Activated CD4-positive, alpha-beta T cell treated with anti-CD3 and anti-CD28 coated beads, Interleukin-2, amount 10 ng/mL, durations not matched to agents 24 days and 14 days (primary cell): Measurements from ENCODE around the gene HOXD1. TPM values are rescaled to one million over a fixed set of nuclear protein-coding genes. Genes with fewer than 3 reads are reported as not detected.

Experiments used
- DNase-seq: peaks from one replicate; pipeline ENCODE4 v3.0.0; 2022
- H3K27ac Mint-ChIP-seq: one replicate; pipeline ENCODE4 v1.8.0; 2022; ENCODE audit warnings: mild to moderate bottlenecking, mixed read lengths
- H3K27me3 Mint-ChIP-seq: one replicate; pipeline ENCODE4 v1.8.0; 2022; ENCODE audit warnings: mixed read lengths
- H3K36me3 Mint-ChIP-seq: one replicate; pipeline ENCODE4 v1.8.0; 2022; ENCODE audit warnings: low read depth, mild to moderate bottlenecking, mixed read lengths
- H3K4me1 Mint-ChIP-seq: one replicate; pipeline ENCODE4 v1.8.0; 2021; ENCODE audit warnings: mixed read lengths
- H3K4me3 Mint-ChIP-seq: one replicate; pipeline ENCODE4 v1.8.0; 2022; ENCODE audit warnings: mild to moderate bottlenecking, moderate library complexity, mixed read lengths
- H3K9me3 Mint-ChIP-seq: one replicate; pipeline ENCODE4 v1.8.0; 2021; ENCODE audit warnings: mixed read lengths
- intact Hi-C: fragments of 100-400 bp; cut with micrococcal nuclease; formaldehyde crosslinking; loops from one replicate; pipeline ENCODE4 v1.15.1; 2023
- total RNA-seq: library from RNA; stranded (reverse); gene quantifications from 2 replicates; pipeline ENCODE4 v1.2.3, GENCODE V29; 2022

The HOXD1 gene
- total RNA-seq, 1 donor from 2014 or later: not detected

- Mint-ChIP-seq H3K27me3 (peaks cover 81% of the 10 kb centered on the region), H3K4me1 (peaks cover 4% of the 10 kb centered on the region), H3K4me3 (no peak overlapping the region), H3K9me3 (no peaks in the 10 kb centered on the region), H3K36me3 (no peaks in the 10 kb centered on the region), H3K27ac (no peak overlapping the region)
- intact Hi-C loops: loop anchor here (2.0 to 5.0 kb wide), 2 partner anchors 14 to 43 kb away; partner anchors contain the start of gene HOXD1
- peak; percentile 60 for DNase-seq
These were observed 13.4 kb upstream of the HOXD1 start for GRCh38 chr2:176174824-176175708.

DNA sequence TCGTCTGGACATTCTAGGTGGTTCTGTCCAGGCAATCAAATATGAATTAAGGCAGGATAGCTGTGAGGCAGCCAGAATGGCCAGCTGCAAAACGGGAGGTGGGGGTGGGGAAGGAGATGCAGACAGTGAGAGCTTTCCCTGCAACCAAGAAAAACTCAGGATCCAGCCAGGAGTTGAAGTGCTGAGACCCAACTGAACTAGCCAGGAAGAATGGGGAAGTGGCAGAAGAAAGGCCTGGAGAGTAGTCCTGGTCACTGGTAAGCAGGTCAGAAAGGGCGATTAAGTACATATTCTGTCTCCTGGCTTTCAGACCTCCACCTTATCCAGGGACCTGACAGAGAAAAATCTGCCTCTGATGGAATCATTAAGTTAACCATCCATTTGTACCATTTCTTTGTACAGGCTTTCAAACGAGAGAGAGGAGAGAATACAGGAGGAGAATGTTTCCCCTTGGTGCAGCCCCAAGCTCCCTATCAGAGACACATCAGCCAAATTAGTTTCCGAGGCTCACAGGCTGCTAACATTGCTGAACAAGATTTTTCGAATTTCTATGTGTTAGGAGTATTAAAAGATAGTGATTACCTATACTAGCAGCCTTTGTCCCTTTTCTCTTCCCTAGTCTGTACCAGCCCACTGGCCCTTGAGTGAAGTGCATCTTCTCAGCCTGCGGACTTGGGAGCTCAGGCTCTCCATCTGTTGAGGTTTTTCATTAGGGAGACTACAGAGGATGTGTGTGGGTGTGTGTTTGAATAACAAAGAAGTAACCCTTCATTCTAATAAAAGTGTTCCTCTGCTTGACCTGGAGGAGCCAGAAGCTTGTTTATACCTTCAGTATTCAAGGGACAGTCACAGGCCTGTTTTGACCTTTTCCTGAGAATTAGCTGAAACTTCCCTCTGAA, 12.5 kb upstream of the HOXD1 start:
- Mint-ChIP-seq H3K27me3 (peaks cover 85% of the 10 kb centered on the region), H3K36me3 (no peaks in the 10 kb centered on the region), H3K27ac (no peak overlapping the region), H3K4me1 (peaks cover 4% of the 10 kb centered on the region), H3K9me3 (no peaks in the 10 kb centered on the region), H3K4me3 (no peak overlapping the region)
- intact Hi-C loops: loop anchor here (2.0 to 5.0 kb wide), 2 partner anchors 13 to 44 kb away; partner anchors contain the start of gene HOXD1
- no peak for DNase-seq

DNA sequence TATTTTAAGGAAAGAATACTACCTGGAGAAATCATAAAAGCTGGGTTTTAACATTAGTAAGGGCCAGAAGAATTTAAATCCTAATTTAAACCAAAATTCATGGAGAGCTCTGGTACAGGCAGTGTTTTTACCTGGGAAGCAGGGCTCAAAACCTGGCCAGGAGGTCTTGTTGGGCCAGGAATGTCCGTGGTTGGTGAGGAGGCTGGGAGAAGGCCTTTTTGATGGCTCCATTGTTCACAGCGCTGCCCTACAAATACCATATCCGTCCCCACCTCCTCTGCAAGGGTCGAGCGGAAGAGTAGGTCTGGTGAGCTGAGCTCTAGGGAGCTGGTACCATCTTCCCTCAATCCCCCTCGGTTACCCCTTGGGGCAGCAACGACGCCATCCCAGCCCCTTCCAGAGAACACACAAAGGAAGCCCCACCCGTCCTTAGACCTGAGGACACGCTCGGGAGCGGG, 10.9 kb upstream of the HOXD1 start:
- DNase-seq: no peak
- H3K4me3 Mint-ChIP-seq: no peak overlapping the region
- intact Hi-C loops: loop anchor here (5.0 kb wide), 1 partner anchor 45 kb away; no protein-coding TSS in a partner anchor
- peaks cover 84% of the 10 kb centered on the region for H3K27me3 Mint-ChIP-seq
- H3K27ac Mint-ChIP-seq: no peak overlapping the region
- peaks cover 4% of the 10 kb centered on the region for H3K4me1 Mint-ChIP-seq
- no peaks in the 10 kb centered on the region for H3K9me3 Mint-ChIP-seq
- H3K36me3 Mint-ChIP-seq: no peaks in the 10 kb centered on the region

DNA sequence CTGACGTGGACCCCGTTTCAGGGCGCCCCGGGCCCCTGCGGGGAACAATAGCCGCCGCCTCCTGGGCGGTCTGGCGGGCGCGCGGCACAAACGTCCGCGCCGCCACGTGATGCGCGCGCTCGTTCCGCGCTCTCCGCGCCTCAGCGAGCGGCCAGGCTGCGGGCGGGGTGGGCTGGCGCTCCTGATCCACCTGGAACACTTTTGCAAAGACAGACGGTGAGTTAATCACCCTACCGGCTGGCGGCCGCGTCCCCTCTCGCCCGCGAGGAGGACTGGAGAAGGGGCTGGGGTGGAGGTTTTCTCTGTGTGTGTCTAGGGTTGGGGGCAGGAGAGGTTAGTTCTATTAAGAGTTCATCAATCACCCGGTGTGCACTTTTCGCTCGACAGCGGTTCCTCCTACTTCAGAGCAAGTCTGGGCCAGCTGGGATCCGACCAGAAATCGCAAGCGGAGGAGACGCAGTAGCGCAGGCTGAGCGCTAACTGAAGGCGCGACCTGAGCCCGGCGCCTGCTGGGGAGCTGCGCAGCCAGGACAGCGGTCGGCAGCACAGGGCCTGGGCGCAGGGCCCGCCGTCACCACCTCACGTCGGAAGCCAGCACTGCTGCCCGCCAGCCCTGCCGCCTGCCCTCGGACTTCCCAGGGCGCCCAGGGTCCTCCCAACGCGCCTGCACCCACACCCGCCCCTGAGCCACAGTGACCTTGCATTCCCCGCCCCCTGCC, 10.3 kb upstream of the HOXD1 start:
- H3K4me3 Mint-ChIP-seq: peak overlapping the region; percentile 56
- peaks cover 4% of the 10 kb centered on the region for H3K4me1 Mint-ChIP-seq
- no peak for DNase-seq
- no peak overlapping the region for H3K27ac Mint-ChIP-seq
- H3K36me3 Mint-ChIP-seq: no peaks in the 10 kb centered on the region
- H3K9me3 Mint-ChIP-seq: no peaks in the 10 kb centered on the region
- intact Hi-C loops: loop anchor here (5.0 kb wide), 1 partner anchor 46 kb away; no protein-coding TSS in a partner anchor
- peaks cover 84% of the 10 kb centered on the region for H3K27me3 Mint-ChIP-seq

- DNase-seq: no peak
- peaks cover 4% of the 10 kb centered on the region for H3K4me1 Mint-ChIP-seq
- no peak overlapping the region for H3K4me3 Mint-ChIP-seq
- peaks cover 82% of the 10 kb centered on the region for H3K27me3 Mint-ChIP-seq
- intact Hi-C loops: loop anchor here (1.0 to 5.0 kb wide), 2 partner anchors 8 to 47 kb away; no protein-coding TSS in a partner anchor
- H3K27ac Mint-ChIP-seq: no peak overlapping the region
- H3K36me3 Mint-ChIP-seq: no peaks in the 10 kb centered on the region
- no peaks in the 10 kb centered on the region for H3K9me3 Mint-ChIP-seq
These were observed 9.6 kb upstream of the HOXD1 start for GRCh38 chr2:176178757-176179295.

- H3K4me3 Mint-ChIP-seq: no peak overlapping the region
- no peak overlapping the region for H3K27ac Mint-ChIP-seq
- intact Hi-C loops: no loop called here
These were observed 6.9 kb upstream of the HOXD1 start for GRCh38 chr2:176181551-176181950.

GRCh38 chr2:176182671-176183070, 5.8 kb upstream of the HOXD1 start:
- Mint-ChIP-seq H3K36me3 (no peaks in the 10 kb centered on the region), H3K4me1 (peaks cover 3% of the 10 kb centered on the region), H3K4me3 (no peak overlapping the region), H3K9me3 (peaks cover 3% of the 10 kb centered on the region), H3K27ac (no peak overlapping the region), H3K27me3 (peaks cover 72% of the 10 kb centered on the region)
- intact Hi-C loops: no loop called here
- DNase-seq: no peak

More at GRCh38 chr2:176181551-176181950, 6.9 kb upstream of the HOXD1 start:
- H3K9me3 Mint-ChIP-seq: peaks cover 3% of the 10 kb centered on the region
- no peaks in the 10 kb centered on the region for H3K36me3 Mint-ChIP-seq
- peaks cover 72% of the 10 kb centered on the region for H3K27me3 Mint-ChIP-seq
- DNase-seq: no peak
- no peaks in the 10 kb centered on the region for H3K4me1 Mint-ChIP-seq

GRCh38 chr2:176184749-176185148, 3.7 kb upstream of the HOXD1 start:
- H3K9me3 Mint-ChIP-seq: peaks cover 3% of the 10 kb centered on the region
- no peak for DNase-seq
- no peaks in the 10 kb centered on the region for H3K36me3 Mint-ChIP-seq
- intact Hi-C loops: no loop called here
- H3K27me3 Mint-ChIP-seq: peaks cover 66% of the 10 kb centered on the region
- H3K27ac Mint-ChIP-seq: no peak overlapping the region
- no peak overlapping the region for H3K4me3 Mint-ChIP-seq
- H3K4me1 Mint-ChIP-seq: peaks cover 9% of the 10 kb centered on the region

DNA sequence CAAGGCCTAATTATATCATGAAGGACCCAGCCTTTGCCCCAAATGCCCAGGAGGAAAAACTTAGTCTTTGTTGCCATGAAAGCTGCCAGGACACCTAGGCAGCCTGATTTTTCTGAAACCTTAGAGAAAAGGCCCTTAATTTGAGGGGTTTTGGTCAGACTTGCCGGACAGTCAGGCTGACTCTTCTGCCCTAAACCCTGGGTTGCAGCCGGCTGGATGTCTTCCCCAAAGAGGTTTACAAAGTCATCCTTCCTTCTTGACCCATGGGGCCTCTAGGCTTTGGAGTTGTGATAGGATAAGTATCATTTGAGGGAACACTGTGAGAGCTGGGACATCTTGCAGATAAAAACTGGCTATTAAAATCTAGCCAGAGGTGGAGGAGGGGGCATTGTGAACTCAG, 2.4 kb upstream of the HOXD1 start:
- Mint-ChIP-seq H3K36me3 (no peaks in the 10 kb centered on the region), H3K27ac (no peak overlapping the region), H3K27me3 (peaks cover 65% of the 10 kb centered on the region), H3K9me3 (peaks cover 3% of the 10 kb centered on the region), H3K4me3 (no peak overlapping the region), H3K4me1 (peaks cover 12% of the 10 kb centered on the region)
- intact Hi-C loops: no loop called here
- no peak for DNase-seq

- peak; percentile 62 for DNase-seq
- Mint-ChIP-seq H3K27me3 (peaks cover 71% of the 10 kb centered on the region), H3K27ac (no peak overlapping the region), H3K36me3 (no peaks in the 10 kb centered on the region), H3K4me1 (peaks cover 12% of the 10 kb centered on the region), H3K4me3 (peak overlapping the region; percentile 79), H3K9me3 (peaks cover 3% of the 10 kb centered on the region)
- intact Hi-C loops: loop anchor here (1.0 kb wide), 1 partner anchor 8 kb away; no protein-coding TSS in a partner anchor
These were observed 1.1 kb upstream of the HOXD1 start for GRCh38 chr2:176187200-176187898.

DNA sequence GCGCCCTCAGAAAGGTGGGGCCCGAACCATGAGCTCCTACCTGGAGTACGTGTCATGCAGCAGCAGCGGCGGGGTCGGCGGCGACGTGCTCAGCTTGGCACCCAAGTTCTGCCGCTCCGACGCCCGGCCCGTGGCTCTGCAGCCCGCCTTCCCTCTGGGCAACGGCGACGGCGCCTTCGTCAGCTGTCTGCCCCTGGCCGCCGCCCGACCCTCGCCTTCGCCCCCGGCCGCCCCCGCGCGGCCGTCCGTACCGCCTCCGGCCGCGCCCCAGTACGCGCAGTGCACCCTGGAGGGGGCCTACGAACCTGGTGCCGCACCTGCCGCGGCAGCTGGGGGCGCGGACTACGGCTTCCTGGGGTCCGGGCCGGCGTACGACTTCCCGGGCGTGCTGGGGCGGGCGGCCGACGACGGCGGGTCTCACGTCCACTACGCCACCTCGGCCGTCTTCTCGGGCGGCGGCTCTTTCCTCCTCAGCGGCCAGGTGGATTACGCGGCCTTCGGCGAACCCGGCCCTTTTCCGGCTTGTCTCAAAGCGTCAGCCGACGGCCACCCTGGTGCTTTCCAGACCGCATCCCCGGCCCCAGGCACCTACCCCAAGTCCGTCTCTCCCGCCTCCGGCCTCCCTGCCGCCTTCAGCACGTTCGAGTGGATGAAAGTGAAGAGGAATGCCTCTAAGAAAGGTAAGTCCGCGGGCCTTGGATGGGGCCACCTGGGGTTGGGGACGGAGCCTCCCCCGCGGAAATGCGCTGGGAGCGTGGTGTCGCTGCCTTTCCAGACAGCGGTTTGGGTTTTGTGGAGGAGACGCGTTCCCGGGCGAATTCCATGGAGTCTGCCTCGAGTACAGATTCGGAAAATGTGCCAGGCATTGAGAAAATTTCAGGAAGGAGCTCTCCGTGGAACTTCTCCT, 559 bp downstream of the HOXD1 start:
- H3K9me3 Mint-ChIP-seq: peaks cover 3% of the 10 kb centered on the region
- peak; percentile 63 for DNase-seq
- intact Hi-C loops: loop anchor here (2.0 kb wide), 1 partner anchor 14 kb away; no protein-coding TSS in a partner anchor

More for the DNA sequence above, 559 bp downstream of the HOXD1 start:
- H3K4me1 Mint-ChIP-seq: peaks cover 12% of the 10 kb centered on the region
- H3K27me3 Mint-ChIP-seq: peaks cover 68% of the 10 kb centered on the region
- no peaks in the 10 kb centered on the region for H3K36me3 Mint-ChIP-seq
- H3K4me3 Mint-ChIP-seq: peak overlapping the region; percentile 58
- H3K27ac Mint-ChIP-seq: no peak overlapping the region
